Glutamatergic neuron (in vitro differentiated cells): ENCODE measurements around the gene STRBP. TPM values are rescaled to one million over a fixed set of nuclear protein-coding genes. Genes with fewer than 3 reads are reported as not detected.

Experiments
- DNase-seq: peaks from one replicate; pipeline ENCODE4 v3.0.0; 2022
- H3K27ac Mint-ChIP-seq: one replicate; pipeline ENCODE4 v1.8.0; 2020; ENCODE audit warnings: mild to moderate bottlenecking, mixed read lengths, inconsistent platforms; ENCODE audit not compliant: unreplicated experiment
- H3K27me3 Mint-ChIP-seq: one replicate; pipeline ENCODE4 v1.8.0; 2020; ENCODE audit warnings: mild to moderate bottlenecking, moderate library complexity, mixed read lengths, inconsistent platforms; ENCODE audit not compliant: unreplicated experiment
- H3K36me3 Mint-ChIP-seq: one replicate; pipeline ENCODE4 v1.8.0; 2020; ENCODE audit warnings: mild to moderate bottlenecking, mixed read lengths, inconsistent platforms; ENCODE audit not compliant: unreplicated experiment
- H3K4me1 Mint-ChIP-seq: one replicate; pipeline ENCODE4 v1.8.0; 2020; ENCODE audit warnings: mild to moderate bottlenecking, low read depth, mixed read lengths, inconsistent platforms; ENCODE audit not compliant: unreplicated experiment
- H3K4me3 Mint-ChIP-seq: one replicate; pipeline ENCODE4 v1.8.0; 2020; ENCODE audit warnings: mild to moderate bottlenecking, mixed read lengths, inconsistent platforms; ENCODE audit not compliant: unreplicated experiment
- H3K9me3 Mint-ChIP-seq: one replicate; pipeline ENCODE4 v1.8.0; 2020; ENCODE audit warnings: mild to moderate bottlenecking, moderate library complexity, mixed read lengths, inconsistent platforms; ENCODE audit not compliant: unreplicated experiment
- total RNA-seq: library from RNA; stranded (reverse); fragmentation: NEBNext Ultra II Directional; extraction: Animal tissue kit (Norgen Biotek cat#: 25700); gene quantifications from one replicate; pipeline ENCODE4 v1.2.1, GENCODE V29; 2021; ENCODE audit not compliant: unreplicated experiment
- TF ChIP-seq, protein P1 (sequence below): fragments of 200-600 bp; sonication (generic); IDR thresholded peaks from one replicate; pipeline ENCODE4 v1.5.0; 2021; ENCODE audit not compliant: partially characterized antibody, unreplicated experiment

STRBP gene
- total RNA-seq, 1 donor from 2014 or later, result 111 TPM

DNA sequence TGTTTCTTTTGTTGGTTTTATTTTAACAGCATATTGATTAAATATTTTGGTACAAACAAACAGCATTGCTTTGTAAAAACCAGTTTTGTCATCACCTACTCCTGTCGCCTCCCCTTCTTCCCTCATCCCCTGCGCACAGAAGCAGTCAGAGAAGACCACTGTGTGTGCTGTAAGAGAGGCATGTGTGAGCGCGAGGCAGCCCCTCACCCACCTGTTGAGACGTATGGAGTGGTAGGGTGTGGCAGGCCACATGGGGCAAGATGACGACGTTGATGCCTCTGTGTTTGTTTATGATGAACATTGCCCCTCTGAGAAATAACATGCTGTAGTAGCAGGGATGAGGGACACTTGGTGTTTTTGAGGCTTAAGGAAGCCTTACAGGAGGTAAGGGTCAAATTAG, 163.6 kb downstream of the STRBP start:
- H3K36me3 Mint-ChIP-seq, result no peaks in the 10 kb centered on the region
- no peak for DNase-seq
- TF ChIP-seq, protein P1, sequence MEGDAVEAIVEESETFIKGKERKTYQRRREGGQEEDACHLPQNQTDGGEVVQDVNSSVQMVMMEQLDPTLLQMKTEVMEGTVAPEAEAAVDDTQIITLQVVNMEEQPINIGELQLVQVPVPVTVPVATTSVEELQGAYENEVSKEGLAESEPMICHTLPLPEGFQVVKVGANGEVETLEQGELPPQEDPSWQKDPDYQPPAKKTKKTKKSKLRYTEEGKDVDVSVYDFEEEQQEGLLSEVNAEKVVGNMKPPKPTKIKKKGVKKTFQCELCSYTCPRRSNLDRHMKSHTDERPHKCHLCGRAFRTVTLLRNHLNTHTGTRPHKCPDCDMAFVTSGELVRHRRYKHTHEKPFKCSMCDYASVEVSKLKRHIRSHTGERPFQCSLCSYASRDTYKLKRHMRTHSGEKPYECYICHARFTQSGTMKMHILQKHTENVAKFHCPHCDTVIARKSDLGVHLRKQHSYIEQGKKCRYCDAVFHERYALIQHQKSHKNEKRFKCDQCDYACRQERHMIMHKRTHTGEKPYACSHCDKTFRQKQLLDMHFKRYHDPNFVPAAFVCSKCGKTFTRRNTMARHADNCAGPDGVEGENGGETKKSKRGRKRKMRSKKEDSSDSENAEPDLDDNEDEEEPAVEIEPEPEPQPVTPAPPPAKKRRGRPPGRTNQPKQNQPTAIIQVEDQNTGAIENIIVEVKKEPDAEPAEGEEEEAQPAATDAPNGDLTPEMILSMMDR, result no peak
- H3K27ac Mint-ChIP-seq, result no peak overlapping the region
- H3K4me3 Mint-ChIP-seq, result no peak overlapping the region
- peaks cover 7% of the 10 kb centered on the region for H3K4me1 Mint-ChIP-seq
- H3K27me3 Mint-ChIP-seq, result peaks cover 8% of the 10 kb centered on the region
- H3K9me3 Mint-ChIP-seq, result peaks cover 9% of the 10 kb centered on the region

DNA sequence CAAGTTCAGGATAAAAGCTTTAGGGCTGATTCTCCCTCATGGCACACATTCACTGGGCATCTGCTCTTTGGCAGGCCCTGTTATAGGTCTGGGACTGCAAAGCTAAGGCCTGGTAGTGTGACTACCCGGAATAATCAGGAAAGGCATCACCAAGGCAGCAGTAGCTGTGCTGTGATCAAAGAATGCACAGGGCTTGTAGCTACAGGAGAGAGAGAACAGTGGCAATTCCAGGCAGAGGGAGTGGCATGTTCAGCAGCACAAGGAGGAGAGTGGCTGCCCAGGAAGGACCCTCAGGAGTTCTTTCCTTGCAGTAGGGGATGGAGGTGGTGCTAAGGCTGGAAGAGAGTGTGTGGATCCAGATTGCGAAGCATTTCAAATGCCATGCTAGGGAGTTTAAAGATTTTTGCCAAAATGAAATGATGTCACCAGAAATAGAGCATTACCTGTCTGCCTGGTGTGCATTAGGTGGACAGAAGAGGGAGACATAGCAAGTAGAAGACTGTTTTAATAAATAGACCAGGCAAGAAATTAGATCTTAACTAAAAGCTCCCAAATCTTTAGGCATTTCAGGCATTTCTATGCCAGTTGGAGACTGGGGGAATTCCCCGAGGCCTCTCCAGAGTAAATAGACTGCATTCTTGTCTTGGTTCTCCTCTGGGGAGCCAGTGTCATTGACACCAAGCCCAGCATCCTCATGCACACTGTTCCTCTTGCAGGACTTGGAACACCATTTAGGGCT, 165.8 kb downstream of the STRBP start:
- no peak for DNase-seq
- no peak overlapping the region for H3K4me3 Mint-ChIP-seq

DNA sequence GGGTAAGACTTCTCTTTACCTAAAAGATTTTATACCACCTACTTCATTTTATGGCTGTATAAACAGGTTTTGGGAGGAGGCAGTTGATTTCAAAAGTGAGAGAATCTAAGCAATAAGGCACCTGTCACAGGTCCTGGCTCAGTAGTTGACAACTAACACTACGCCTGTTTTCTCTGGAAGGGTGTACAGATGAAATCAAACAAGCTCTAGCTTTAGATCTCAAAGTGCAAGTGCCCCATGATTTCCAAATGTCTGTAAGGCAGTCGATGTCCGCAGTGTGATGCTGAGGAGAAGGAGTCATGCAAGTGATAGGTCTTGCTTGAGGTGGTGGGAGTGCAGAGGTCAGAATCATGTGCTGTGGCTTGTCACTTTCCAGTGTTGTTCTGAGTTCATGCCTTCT, 168.8 kb downstream of the STRBP start:
- Mint-ChIP-seq H3K4me1 (peaks cover 3% of the 10 kb centered on the region), H3K36me3 (no peaks in the 10 kb centered on the region)

More for the DNA sequence above, 165.8 kb downstream of the STRBP start:
- Mint-ChIP-seq H3K4me1 (peaks cover 7% of the 10 kb centered on the region), H3K9me3 (peaks cover 9% of the 10 kb centered on the region), H3K27me3 (peaks cover 8% of the 10 kb centered on the region), H3K27ac (peak overlapping the region; percentile 38), H3K36me3 (no peaks in the 10 kb centered on the region)
- TF ChIP-seq, protein P1, result no peak

DNA sequence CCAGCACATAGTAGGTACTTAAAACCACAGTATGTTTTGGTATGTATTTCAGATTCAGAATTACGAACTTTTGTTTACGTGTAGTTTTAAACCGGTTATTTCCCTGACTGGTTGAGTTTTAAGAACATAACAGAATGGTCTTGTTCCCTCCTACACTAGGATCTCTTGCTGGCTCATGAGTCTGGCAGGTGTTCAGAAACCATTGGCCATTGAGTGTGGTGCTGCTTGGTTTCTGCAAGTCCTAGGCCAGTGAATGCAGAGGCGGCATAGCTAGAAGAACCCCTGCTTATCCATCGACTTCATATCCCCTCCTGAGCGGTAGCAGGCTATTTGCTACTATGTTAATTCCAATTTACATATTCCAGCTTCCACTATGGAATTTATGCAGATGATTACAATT, 169.3 kb downstream of the STRBP start:
- Mint-ChIP-seq H3K27ac (no peak overlapping the region), H3K36me3 (no peaks in the 10 kb centered on the region), H3K27me3 (peaks cover 2% of the 10 kb centered on the region), H3K9me3 (peaks cover 2% of the 10 kb centered on the region), H3K4me3 (no peak overlapping the region), H3K4me1 (peaks cover 2% of the 10 kb centered on the region)
- TF ChIP-seq, protein P1, result no peak
- no peak for DNase-seq

More for the DNA sequence above, 168.8 kb downstream of the STRBP start:
- Mint-ChIP-seq H3K27me3 (peaks cover 2% of the 10 kb centered on the region), H3K4me3 (no peak overlapping the region), H3K9me3 (peaks cover 4% of the 10 kb centered on the region), H3K27ac (no peak overlapping the region)
- TF ChIP-seq, protein P1, result no peak
- no peak for DNase-seq

GRCh38 chr9:123098096-123098459, 170.3 kb downstream of the STRBP start:
- Mint-ChIP-seq H3K4me3 (no peak overlapping the region), H3K27me3 (peaks cover 2% of the 10 kb centered on the region), H3K4me1 (no peaks in the 10 kb centered on the region), H3K27ac (no peak overlapping the region), H3K9me3 (peaks cover 2% of the 10 kb centered on the region), H3K36me3 (no peaks in the 10 kb centered on the region)
- TF ChIP-seq, protein P1, result no peak
- no peak for DNase-seq
